Measurements from ENCODE around the gene NBEAL2.

The NBEAL2 gene

DNA sequence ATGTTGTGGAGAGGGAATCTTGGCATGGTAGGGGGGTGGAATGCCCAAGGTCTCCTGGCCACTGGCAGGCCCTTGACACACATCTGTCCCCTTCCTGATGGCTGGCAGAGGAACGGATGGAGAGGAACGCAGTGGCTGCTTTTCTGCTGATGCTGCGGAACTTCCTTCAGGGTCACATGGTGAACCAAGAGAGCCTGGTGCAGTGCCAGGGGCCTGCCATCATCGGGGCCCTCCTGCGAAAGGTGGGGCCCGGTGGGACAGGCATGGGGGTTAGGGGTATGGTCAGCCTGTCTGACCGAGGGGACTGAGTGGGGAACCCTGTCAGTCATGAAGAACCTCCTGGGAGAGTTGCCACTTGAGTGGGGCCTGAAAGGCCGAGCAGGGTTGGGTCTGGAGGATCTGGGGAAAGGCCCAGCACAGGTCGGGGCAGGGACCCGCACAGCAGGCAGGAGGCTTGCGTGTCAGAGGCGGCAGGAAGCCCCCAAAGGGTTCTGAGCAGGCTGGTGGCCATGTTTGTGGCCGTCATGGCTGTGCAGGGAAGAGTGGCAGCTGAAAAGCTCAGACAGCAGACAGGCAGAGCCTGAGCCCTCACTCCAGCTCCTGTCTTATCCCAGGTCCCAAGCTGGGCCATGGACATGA lies 18.1 kb downstream of the NBEAL2 start (continued):
- no peak for TF ChIP-seq KLF7 (tag by site-specific recombination; IDR thresholded peaks at IDR 0.05; ENCODE audit: borderline replicate concordance)
- no peak for TF ChIP-seq ZNF394 (tag by site-specific recombination; IDR thresholded peaks at IDR 0.05; ENCODE audit: borderline replicate concordance)
- no peak for TF ChIP-seq ZNF624 (tag by site-specific recombination; IDR thresholded peaks at IDR 0.05)
- TF ChIP-seq, protein P1, sequence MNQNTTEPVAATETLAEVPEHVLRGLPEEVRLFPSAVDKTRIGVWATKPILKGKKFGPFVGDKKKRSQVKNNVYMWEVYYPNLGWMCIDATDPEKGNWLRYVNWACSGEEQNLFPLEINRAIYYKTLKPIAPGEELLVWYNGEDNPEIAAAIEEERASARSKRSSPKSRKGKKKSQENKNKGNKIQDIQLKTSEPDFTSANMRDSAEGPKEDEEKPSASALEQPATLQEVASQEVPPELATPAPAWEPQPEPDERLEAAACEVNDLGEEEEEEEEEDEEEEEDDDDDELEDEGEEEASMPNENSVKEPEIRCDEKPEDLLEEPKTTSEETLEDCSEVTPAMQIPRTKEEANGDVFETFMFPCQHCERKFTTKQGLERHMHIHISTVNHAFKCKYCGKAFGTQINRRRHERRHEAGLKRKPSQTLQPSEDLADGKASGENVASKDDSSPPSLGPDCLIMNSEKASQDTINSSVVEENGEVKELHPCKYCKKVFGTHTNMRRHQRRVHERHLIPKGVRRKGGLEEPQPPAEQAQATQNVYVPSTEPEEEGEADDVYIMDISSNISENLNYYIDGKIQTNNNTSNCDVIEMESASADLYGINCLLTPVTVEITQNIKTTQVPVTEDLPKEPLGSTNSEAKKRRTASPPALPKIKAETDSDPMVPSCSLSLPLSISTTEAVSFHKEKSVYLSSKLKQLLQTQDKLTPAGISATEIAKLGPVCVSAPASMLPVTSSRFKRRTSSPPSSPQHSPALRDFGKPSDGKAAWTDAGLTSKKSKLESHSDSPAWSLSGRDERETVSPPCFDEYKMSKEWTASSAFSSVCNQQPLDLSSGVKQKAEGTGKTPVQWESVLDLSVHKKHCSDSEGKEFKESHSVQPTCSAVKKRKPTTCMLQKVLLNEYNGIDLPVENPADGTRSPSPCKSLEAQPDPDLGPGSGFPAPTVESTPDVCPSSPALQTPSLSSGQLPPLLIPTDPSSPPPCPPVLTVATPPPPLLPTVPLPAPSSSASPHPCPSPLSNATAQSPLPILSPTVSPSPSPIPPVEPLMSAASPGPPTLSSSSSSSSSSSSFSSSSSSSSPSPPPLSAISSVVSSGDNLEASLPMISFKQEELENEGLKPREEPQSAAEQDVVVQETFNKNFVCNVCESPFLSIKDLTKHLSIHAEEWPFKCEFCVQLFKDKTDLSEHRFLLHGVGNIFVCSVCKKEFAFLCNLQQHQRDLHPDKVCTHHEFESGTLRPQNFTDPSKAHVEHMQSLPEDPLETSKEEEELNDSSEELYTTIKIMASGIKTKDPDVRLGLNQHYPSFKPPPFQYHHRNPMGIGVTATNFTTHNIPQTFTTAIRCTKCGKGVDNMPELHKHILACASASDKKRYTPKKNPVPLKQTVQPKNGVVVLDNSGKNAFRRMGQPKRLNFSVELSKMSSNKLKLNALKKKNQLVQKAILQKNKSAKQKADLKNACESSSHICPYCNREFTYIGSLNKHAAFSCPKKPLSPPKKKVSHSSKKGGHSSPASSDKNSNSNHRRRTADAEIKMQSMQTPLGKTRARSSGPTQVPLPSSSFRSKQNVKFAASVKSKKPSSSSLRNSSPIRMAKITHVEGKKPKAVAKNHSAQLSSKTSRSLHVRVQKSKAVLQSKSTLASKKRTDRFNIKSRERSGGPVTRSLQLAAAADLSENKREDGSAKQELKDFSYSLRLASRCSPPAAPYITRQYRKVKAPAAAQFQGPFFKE (tag by site-specific recombination; IDR thresholded peaks at IDR 0.05; ENCODE audit: borderline replicate concordance) = no peak
- TF ChIP-seq, protein P2, sequence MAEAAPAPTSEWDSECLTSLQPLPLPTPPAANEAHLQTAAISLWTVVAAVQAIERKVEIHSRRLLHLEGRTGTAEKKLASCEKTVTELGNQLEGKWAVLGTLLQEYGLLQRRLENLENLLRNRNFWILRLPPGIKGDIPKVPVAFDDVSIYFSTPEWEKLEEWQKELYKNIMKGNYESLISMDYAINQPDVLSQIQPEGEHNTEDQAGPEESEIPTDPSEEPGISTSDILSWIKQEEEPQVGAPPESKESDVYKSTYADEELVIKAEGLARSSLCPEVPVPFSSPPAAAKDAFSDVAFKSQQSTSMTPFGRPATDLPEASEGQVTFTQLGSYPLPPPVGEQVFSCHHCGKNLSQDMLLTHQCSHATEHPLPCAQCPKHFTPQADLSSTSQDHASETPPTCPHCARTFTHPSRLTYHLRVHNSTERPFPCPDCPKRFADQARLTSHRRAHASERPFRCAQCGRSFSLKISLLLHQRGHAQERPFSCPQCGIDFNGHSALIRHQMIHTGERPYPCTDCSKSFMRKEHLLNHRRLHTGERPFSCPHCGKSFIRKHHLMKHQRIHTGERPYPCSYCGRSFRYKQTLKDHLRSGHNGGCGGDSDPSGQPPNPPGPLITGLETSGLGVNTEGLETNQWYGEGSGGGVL (tag by site-specific recombination; IDR thresholded peaks at IDR 0.05) = no peak
- TF ChIP-seq HOXD13 (CRISPR knock-in tag; IDR thresholded peaks at IDR 0.05; ENCODE audit: borderline replicate concordance) = no peak
- TF ChIP-seq ZNF169 (tag by site-specific recombination; IDR thresholded peaks at IDR 0.05) = no peak
- TF ChIP-seq GLI4 (tag by site-specific recombination; IDR thresholded peaks at IDR 0.05) = no peak
- no peak for TF ChIP-seq ZNF510 (tag by site-specific recombination; IDR thresholded peaks at IDR 0.05; ENCODE audit: insufficient replicate concordance)
- no peak for TF ChIP-seq ZNF223 (tag by site-specific recombination; IDR thresholded peaks at IDR 0.05)
- TF ChIP-seq ZNF785 (tag by site-specific recombination; IDR thresholded peaks at IDR 0.05) = no peak
- TF ChIP-seq KLF8 (tag by site-specific recombination; IDR thresholded peaks at IDR 0.05) = no peak
- no peak for TF ChIP-seq ZNF837 (tag by site-specific recombination; IDR thresholded peaks at IDR 0.05)

DNA sequence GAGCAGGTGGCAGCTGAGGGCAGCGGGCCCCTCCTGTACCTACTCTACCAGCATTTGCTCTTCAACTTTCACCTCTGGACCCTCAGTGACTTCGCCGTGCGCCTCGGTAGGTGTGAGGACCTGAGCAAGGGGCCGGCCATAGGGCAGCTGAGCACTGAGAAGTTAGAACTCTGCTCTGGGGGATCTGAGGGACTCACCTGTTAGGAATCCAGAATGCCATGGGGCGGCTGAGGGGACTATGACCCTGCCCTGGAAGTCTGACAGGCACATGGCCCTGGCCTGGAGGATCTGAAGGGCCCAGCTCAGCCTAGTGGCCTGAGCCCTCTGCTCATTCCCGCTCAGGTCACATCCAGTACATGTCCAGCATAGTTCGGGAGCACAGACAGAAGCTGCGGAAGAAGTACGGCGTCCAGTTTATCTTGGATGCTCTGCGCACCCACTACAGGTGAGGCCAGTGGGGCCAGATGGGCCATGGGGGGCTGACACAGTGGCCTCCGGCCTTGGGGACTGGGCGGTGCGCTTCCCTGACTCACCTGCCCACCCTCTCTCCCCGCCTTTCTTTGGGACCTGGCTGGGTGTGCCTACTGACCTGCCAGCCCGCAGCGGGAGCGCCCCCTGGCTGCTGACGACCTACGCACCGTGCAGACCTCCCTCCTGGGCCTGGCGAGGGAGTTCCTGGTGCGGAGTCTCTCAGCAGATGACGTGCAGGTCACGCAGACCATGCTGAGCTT lies 18.8 kb downstream of the NBEAL2 start:
- POLR2A ChIA-PET = interaction anchor here (0.9 kb wide), 1 partner anchor 9 kb away, joined by 3 read pairs; no protein-coding TSS in a partner anchor
- H3K36me3 ChIP-seq (ENCODE audit: control insufficient read depth in 2 of 2, insufficient read depth in 1 of 2, low read length in 2 of 2) = peaks cover 0 to 70% of the 10 kb centered on the region in 2 experiments; a peak in 1 of 3 replicates
- no peaks in the 10 kb centered on the region for H3K4me1 ChIP-seq (ENCODE audit: control insufficient read depth, insufficient read depth, low read length)
- no peaks in the 10 kb centered on the region for H3K9me3 ChIP-seq (ENCODE audit: control insufficient read depth, insufficient read depth, low read depth, low read length)
- H3K27ac ChIP-seq (ENCODE audit: extremely low read depth, low read depth, low read length) = no peak overlapping the region
- CTCF ChIA-PET = interaction anchor here (0.6 to 2.1 kb wide), 22 partner anchors 8 to 750 kb away, joined by 3 to 15 read pairs (median 3); partner anchors contain the start of genes CCDC12 and NBEAL2
- no peak overlapping the region for H3K4me3 ChIP-seq (ENCODE audit: low read depth, low read length)
- TF ChIP-seq, protein P1 (tag by site-specific recombination; IDR thresholded peaks at IDR 0.05; ENCODE audit: borderline replicate concordance) = no peak
- TF ChIP-seq ZFHX2 (tag by site-specific recombination; conservative IDR thresholded peaks at IDR 0.05) = 0 out of 2 replicates have a peak, but pooled peaks have one; percentile 12
- no peak for TF ChIP-seq GLI4 (tag by site-specific recombination; IDR thresholded peaks at IDR 0.05)
- no peak for TF ChIP-seq ZNF837 (tag by site-specific recombination; IDR thresholded peaks at IDR 0.05)
- TF ChIP-seq, protein P3, sequence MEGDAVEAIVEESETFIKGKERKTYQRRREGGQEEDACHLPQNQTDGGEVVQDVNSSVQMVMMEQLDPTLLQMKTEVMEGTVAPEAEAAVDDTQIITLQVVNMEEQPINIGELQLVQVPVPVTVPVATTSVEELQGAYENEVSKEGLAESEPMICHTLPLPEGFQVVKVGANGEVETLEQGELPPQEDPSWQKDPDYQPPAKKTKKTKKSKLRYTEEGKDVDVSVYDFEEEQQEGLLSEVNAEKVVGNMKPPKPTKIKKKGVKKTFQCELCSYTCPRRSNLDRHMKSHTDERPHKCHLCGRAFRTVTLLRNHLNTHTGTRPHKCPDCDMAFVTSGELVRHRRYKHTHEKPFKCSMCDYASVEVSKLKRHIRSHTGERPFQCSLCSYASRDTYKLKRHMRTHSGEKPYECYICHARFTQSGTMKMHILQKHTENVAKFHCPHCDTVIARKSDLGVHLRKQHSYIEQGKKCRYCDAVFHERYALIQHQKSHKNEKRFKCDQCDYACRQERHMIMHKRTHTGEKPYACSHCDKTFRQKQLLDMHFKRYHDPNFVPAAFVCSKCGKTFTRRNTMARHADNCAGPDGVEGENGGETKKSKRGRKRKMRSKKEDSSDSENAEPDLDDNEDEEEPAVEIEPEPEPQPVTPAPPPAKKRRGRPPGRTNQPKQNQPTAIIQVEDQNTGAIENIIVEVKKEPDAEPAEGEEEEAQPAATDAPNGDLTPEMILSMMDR (tag by site-specific recombination; IDR thresholded peaks at IDR 0.05) = peak; percentile 66
- TF ChIP-seq ZNF37A (tag by site-specific recombination; IDR thresholded peaks at IDR 0.05) = no peak
- TF ChIP-seq ZNF658 (tag by site-specific recombination; IDR thresholded peaks at IDR 0.05) = no peak
- peak; percentile 28 for TF ChIP-seq ZNF654 (tag by site-specific recombination; IDR thresholded peaks at IDR 0.05; ENCODE audit: low read depth)

Data from HEK293 (cell line).